T-helper 2 cell treated with Interferon-gamma antibody and Interleukin-4, amounts not matched to agents 5 μg/mL and 100 μg/mL, for 36 hours (primary cell): Measurements from ENCODE around the gene ENTPD6.
A peak's percentile ranks its signal among the peaks of the same experiment; 100 is the strongest.
"Not testable (repeated sequence)": the region's sequence is repeated elsewhere in the genome, so short reads cannot be mapped to it uniquely, and the experiment has no call there.

ENCODE experiments used
- DNase-seq: peaks from one replicate; pipeline ENCODE4 v3.0.0; 2021; ENCODE audit warnings: low spot score
- H3K27ac Mint-ChIP-seq: one replicate; pipeline ENCODE4 v1.8.0; 2021; ENCODE audit warnings: mild to moderate bottlenecking, mixed read lengths
- H3K27me3 Mint-ChIP-seq: one replicate; pipeline ENCODE4 v1.8.0; 2021; ENCODE audit warnings: low read depth, mixed read lengths
- H3K36me3 Mint-ChIP-seq: one replicate; pipeline ENCODE4 v1.8.0; 2021; ENCODE audit warnings: low read depth, mixed read lengths
- H3K4me1 Mint-ChIP-seq: one replicate; pipeline ENCODE4 v1.8.0; 2021; ENCODE audit warnings: low read depth, mixed read lengths
- H3K4me3 Mint-ChIP-seq: one replicate; pipeline ENCODE4 v1.8.0; 2022; ENCODE audit warnings: mild to moderate bottlenecking, moderate library complexity, mixed read lengths
- H3K9me3 Mint-ChIP-seq: one replicate; pipeline ENCODE4 v1.8.0; 2021; ENCODE audit warnings: mixed read lengths

Gene ENTPD6

DNA sequence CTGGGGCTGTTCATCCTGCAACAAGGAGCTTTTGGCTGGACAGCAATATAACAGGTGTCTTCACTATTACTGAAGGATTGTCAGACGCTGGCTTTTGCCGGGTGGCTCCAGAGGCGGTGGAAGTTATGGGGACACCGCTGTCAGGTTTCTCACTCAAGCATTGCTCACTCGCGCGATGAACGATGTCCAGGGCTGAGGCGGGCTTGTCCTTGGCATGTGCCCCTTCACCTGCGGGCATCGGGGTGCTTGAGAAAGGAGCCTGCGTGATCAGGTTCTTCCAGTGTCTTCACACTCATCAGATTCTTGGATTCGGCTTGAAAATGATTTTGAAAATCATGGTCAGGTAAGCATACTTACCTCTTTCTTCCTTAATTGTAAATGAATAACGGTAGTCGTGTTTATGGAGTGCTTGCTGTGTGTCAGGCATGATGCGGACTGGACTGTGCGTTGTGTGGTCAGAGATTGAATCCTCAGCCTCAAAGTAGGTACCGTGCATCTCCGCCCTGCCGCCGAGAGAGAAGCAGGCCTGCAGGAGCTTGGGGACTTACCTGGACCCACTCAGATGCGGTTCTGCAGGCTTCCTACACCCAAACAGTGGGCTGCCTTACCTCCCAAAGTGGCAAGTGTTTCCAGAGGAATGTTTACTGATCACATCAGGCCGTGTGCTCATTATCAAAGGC, 34.1 kb downstream of the ENTPD6 start:
- no peak for DNase-seq
- Mint-ChIP-seq H3K4me1 (no peaks in the 10 kb centered on the region), H3K27ac (no peak overlapping the region), H3K36me3 (no peaks in the 10 kb centered on the region), H3K27me3 (no peaks in the 10 kb centered on the region), H3K9me3 (no peaks in the 10 kb centered on the region), H3K4me3 (no peak overlapping the region)

DNA sequence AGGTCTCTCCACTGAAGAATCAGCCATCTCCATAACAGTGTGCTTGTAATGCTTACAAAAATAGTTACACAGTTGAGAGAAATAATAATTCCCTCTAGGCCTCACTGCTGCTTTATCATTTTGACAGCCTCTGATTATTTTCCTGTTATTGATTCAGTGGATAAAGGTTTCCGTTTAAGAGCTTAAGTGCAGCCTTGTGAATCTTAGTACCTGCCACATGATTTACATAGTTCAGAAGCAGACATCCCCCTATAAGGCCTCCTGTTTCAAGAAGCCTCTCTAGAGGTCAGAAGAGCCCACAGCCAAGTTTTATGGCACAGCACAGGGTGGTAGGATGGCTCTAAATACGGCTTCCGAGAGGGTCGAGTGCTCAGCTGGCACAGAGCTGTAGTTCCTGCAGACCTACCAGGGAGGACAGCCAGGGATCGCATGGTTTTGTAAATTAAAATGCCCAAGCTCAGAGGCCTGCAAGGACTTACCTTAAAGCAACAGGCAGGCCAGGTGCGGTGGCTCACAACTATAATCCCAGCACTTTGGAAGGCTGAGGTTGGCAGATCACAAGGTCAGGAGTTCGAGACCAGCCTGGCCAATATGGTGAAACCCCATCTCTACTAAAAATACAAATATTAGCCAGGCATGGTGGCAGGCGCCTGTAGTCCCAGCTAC, 34.8 kb downstream of the ENTPD6 start:
- Mint-ChIP-seq H3K4me1 (no peaks in the 10 kb centered on the region), H3K27me3 (no peaks in the 10 kb centered on the region), H3K36me3 (no peaks in the 10 kb centered on the region), H3K27ac (no peak overlapping the region), H3K9me3 (no peaks in the 10 kb centered on the region), H3K4me3 (no peak overlapping the region)
- DNase-seq = no peak

DNA sequence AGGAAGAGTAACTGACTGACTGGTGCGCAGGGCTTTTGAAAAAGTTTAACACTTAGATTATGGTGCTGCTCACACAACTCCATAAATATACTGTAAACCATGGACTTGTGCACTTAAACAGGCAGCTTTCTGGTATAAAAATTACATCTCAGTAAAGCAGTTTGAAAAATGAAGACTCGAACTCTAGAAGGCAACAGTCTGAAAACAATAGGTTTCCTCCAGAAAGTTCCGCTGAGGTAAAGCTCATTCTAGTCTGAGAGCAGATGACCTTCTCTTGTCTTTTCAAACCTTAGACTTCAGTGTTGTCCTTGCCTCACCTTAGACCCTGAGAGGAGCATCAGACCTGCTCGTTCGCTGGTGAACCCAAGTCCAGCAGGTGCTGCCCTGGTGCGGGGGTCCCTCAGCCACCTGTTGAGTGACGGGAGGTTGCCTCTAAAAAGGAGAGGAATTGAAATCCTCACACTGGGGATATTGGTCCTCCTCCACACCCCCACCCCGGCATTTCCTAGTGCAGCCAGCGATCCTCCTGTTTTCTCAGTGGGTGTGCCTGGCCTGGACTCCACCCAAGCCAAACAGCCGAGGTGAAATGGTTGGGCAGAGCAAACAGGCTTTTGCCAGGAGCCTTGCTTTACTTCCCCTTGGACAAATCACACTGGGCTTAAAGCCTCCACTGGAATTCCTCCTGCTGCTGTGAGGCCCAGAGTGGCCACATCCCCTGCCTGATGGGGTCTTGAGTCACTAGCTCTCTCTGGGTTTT, 37.7 kb downstream of the ENTPD6 start:
- Mint-ChIP-seq H3K4me1 (peaks cover 6% of the 10 kb centered on the region), H3K9me3 (no peaks in the 10 kb centered on the region), H3K4me3 (no peak overlapping the region), H3K27me3 (no peaks in the 10 kb centered on the region), H3K36me3 (no peaks in the 10 kb centered on the region), H3K27ac (no peak overlapping the region)
- DNase-seq = no peak

DNA sequence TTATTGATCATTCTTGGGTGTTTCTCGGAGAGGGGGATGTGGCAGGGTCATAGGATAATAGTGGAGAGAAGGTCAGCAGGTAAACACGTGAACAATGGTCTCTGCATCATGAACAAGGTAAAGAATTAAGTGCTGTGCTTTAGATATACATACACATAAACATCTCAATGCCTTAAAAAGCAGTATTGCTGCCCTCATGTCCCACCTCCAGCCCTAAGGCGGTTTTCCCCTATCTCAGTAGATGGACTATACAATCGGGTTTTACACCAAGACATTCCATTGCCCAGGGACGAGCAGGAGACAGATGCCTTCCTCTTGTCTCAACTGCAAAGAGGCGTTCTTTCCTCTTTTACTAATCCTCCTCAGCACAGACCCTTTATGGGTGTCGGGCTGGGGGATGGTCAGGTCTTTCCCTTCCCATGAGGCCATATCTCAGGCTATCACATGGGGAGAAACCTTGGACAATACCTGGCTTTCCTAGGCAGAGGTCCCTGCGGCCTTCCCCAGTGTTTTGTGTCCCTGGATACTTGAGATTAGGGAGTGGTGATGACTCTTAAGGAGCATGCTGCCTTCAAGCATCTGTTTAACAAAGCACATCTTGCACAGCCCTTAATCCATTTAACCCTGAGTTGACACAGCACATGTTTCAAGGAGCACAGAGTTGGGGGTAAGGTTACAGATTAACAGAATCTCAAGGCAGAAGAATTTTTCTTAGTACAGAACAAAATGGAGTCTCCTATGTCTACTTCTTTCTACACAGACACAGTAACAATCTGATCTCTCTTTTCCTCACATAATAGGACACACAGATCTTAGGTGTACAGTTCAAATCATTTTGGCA, 38.7 kb downstream of the ENTPD6 start:
- H3K36me3 Mint-ChIP-seq, H3K27ac Mint-ChIP-seq, H3K4me3 Mint-ChIP-seq, H3K9me3 Mint-ChIP-seq, H3K4me1 Mint-ChIP-seq, DNase-seq, H3K27me3 Mint-ChIP-seq: not testable (repeated sequence)

DNA sequence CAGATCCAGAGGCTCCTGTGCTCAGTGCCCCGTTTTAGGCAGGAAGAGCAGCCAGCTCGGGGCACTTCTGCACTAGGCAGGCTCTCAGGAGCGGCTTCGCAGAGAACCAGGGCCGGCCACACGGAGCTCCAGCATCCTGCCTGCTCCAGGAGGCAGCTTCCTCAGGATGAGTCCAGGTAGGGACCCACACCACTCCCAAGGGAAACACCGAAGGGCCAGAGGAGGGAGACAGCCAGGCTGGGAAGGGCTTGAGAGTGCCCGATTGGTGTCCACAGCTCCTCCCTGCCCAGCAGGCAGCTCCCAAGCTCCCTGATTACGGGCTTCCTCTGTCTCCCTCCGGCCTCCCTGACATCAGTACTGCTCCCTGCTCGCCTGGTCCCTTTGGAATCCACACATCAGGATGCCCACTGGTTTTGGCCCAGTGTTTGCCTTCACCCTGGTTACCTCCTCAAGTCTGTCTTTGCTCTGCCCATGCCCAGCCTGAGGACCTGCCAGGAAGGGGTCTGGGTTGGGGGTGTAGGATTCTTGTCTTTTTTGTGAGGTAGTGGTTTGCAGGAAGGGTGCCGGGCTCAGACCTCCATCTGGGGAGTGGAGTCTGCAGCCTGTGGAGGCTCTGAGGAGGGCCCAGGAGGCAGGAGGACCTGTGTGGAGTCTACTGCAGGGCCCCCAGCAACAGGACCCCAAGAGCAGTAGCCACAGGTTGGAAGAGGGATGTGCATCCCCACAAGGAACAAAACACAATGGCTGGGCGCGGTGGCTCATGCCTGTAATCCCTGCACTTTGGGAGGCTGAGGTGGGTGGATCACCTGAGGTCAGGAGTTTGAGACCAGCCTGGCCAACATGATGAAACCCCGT, 41.2 kb downstream of the ENTPD6 start:
- Mint-ChIP-seq H3K27ac (no peak overlapping the region), H3K4me1 (peaks cover 8% of the 10 kb centered on the region), H3K27me3 (no peaks in the 10 kb centered on the region)

DNA sequence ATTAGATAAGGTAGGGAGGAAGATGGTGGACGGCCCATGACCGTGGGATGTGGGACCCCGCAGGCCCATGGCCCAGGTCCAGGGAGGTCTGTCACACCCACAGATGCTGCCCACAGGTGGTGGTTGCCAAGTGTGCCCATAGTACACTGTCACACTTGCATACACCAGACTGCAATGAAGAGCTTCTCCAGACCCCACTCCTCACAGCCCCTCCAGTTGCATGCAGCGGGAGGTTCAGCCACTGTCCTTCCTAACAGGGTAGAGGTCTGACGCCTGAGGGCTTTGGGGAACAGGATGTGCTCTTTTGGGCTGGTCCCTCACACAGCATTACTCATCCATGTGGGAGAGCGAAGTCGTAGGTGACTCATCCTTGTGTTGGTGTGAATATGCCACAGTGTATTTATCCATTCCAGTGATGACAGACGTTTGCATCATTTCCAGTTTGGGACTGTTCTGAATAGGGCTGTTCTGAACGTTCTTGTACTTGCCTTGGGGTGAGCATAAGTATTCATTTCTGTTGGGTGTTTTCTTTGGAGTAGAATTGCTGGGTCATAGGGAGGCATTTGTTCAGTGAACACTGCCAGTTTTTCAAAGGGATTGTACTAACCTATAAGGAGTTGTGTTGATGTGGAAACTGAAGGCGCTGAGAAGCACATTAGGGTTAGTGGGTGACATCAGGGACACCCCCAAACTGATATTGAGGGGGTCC, 42.3 kb downstream of the ENTPD6 start:
- no peaks in the 10 kb centered on the region for H3K27me3 Mint-ChIP-seq
- peak; percentile 83 for DNase-seq
- H3K36me3 Mint-ChIP-seq = no peaks in the 10 kb centered on the region
- peak overlapping the region; percentile 5 for H3K4me3 Mint-ChIP-seq
- no peaks in the 10 kb centered on the region for H3K9me3 Mint-ChIP-seq
- peak overlapping the region; percentile 33 for H3K27ac Mint-ChIP-seq
- H3K4me1 Mint-ChIP-seq = peaks cover 8% of the 10 kb centered on the region

More for the DNA sequence above, 41.2 kb downstream of the ENTPD6 start:
- H3K36me3 Mint-ChIP-seq = no peaks in the 10 kb centered on the region
- H3K4me3 Mint-ChIP-seq = no peak overlapping the region
- H3K9me3 Mint-ChIP-seq = no peaks in the 10 kb centered on the region
- DNase-seq = no peak

DNA sequence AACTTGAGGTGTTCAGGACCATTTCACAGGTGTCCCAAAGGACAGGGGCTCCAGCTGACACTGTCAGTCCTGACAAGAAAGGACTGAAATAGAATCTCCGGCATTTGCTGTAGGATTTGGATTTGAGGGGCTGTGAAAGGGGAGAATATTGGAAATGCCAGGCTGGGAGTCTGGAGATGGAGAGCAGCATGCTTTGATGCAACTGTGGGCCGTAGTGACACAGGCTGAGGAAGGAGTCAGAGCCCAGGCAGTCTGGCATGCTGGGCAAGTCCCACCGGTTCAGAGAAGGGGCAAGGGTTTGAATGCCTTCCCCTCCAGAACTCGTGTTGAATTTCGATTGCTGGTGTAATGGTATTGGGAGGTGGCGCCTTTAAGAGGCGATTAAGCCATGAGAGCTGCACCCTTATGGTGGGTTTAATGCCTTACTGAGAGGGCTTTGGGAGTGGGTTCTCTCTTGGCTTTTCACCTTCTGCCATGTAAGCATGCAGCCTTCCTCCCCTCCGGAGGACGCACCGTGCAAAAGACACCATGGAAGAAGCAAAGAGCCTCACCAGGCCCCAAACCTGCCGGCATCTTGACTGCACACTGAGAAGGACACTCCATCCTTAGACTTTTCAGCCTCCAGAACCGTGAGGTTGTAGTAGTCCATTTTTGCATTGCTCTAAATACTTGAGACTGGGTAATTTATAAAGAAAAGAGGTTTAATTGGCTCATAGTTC, 43.0 kb downstream of the ENTPD6 start:
- no peaks in the 10 kb centered on the region for H3K9me3 Mint-ChIP-seq
- no peaks in the 10 kb centered on the region for H3K27me3 Mint-ChIP-seq
- peaks cover 8% of the 10 kb centered on the region for H3K4me1 Mint-ChIP-seq
- no peaks in the 10 kb centered on the region for H3K36me3 Mint-ChIP-seq
- H3K4me3 Mint-ChIP-seq = no peak overlapping the region
- DNase-seq = no peak
- H3K27ac Mint-ChIP-seq = no peak overlapping the region

DNA sequence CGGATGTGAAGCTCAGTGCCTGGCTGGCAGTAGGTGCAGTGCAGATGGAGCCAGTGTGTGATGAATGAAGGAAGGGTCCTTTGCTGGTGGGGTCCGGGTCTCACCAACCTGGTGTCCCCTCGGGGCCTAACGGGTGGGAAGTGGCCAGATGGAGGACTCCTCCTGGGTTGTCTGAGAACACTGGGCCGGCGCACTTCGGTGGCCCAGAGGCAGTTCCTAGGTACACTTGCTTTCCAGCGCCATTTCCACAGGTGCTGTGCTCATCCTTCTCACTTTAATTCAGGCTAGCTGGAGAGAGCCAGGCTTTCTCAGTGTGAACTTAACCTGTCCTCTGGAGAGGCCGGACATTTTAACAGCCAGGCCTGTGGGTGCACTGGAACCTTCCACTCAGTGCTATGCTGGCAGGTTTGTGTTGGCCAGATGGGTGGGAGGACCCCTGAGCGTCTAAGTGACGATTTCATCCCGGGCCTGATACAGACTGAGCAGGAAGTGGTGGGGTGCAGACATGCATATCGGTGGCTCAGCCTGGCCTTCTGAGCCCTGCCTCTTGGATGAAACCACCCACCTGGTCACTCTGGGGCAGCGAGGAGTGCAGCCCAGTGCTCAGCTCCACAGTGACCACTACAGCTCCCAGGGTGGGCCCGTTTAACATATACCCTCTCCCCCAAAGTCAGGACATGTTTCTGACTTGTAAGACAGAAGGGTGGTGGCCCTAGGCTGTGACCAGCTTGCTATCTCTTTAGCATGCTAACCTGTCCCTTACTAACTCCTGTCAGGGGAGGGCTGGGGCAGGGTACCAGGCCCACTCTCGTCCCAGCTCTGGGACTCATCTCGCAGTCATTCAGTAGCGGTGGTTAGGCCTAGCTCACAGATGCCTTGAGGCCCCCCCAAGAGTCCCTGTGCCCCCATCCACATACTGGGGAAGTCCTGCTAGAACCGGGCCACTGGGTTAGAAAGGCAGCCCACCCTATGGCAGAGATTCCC, 44.2 kb downstream of the ENTPD6 start:
- H3K27me3 Mint-ChIP-seq = no peaks in the 10 kb centered on the region
- H3K4me1 Mint-ChIP-seq = peaks cover 8% of the 10 kb centered on the region
- no peaks in the 10 kb centered on the region for H3K36me3 Mint-ChIP-seq
- no peak for DNase-seq
- H3K27ac Mint-ChIP-seq = no peak overlapping the region
- H3K4me3 Mint-ChIP-seq = no peak overlapping the region
- H3K9me3 Mint-ChIP-seq = no peaks in the 10 kb centered on the region

DNA sequence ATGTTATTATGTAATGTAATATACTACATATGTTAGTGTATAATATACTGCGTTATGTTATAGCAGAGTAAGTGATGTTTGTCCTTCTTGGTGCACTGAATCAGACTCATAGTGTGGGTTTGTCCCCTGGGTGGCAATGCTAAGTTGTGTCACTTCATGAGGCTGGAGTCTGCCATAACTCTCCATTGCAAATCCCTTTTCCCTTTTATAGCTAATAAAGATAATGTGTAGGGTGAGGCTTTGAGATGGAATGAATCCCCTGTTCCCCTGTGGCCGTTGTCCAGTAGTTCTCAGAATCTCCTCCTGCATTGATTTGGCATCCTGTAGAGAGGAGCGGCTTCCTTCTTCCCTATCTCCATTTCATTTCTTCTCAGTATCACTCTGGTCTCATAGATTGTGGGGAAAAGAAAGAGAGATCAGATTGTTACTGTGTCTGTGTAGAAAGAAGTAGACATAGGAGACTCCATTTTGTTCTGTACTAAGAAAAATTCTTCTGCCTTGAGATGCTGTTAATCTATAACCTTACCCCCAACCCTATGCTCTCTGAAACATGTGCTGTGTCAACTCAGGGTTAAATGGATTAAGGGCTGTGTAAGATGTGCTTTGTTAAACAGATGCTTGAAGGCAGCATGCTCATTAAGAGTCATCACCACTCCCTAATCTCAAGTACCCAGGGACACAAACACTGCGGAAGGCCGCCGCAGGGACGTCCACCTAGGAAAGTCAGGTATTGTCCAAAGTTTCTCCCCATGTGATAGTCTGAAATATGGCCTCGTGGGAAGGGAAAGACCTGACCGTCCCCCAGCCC, 45.5 kb downstream of the ENTPD6 start:
- not testable (repeated sequence) for H3K27ac Mint-ChIP-seq, H3K27me3 Mint-ChIP-seq

DNA sequence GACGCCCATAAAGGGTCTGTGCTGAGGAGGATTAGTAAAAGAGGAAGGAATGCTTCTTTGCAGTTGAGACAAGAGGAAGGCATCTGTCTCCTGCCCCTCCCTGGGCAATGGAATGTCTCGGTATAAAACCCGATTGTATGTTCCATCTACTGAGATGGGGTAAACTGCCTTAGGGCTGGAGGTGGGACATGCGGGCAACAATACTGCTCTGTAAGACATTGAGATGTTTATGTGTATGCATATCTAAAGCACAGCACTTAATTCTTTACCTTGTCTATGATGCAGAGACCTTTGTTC, 46.1 kb downstream of the ENTPD6 start:
- not testable (repeated sequence) for H3K9me3 Mint-ChIP-seq, H3K27ac Mint-ChIP-seq, DNase-seq, H3K36me3 Mint-ChIP-seq, H3K27me3 Mint-ChIP-seq, H3K4me3 Mint-ChIP-seq
- peaks cover 10% of the 10 kb centered on the region for H3K4me1 Mint-ChIP-seq

More for the DNA sequence above, 45.5 kb downstream of the ENTPD6 start:
- H3K4me1 Mint-ChIP-seq, H3K4me3 Mint-ChIP-seq, DNase-seq, H3K36me3 Mint-ChIP-seq, H3K9me3 Mint-ChIP-seq: not testable (repeated sequence)

DNA sequence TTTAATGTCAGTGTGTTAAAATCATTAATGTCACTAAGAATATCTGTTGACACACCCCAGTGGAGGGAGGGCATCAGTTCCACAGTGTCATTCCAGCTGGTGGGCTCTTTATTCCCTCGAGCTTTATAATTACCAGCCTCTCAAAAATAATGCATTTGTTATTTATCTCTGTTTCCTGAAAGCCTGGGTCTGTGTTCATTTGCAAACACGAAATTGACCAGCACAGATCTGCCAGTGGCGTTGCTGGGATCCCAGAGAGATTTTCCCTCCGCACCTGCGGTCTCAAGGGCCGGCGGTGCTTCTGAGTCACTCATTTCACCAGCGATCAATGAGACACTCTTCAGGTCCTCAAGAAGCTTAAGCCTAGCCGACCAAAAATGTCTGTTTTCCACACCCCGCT, 46.7 kb downstream of the ENTPD6 start:
- Mint-ChIP-seq H3K4me3 (no peak overlapping the region), H3K27ac (no peak overlapping the region), H3K36me3 (no peaks in the 10 kb centered on the region), H3K9me3 (no peaks in the 10 kb centered on the region), H3K4me1 (peaks cover 16% of the 10 kb centered on the region), H3K27me3 (no peaks in the 10 kb centered on the region)
- DNase-seq = no peak
